GM23338 (cell line): ENCODE measurements around the gene RNF4.

Source experiments
- EZH2 ChIP-seq: fragments of 200-600 bp; sonication (generic); IDR thresholded peaks from one replicate; pipeline ENCODE4 v1.8.0; 2017; ENCODE audit warnings: antibody characterized with exemption, mild to moderate bottlenecking, low read depth; ENCODE audit not compliant: unreplicated experiment
- NANOG ChIP-seq: IDR thresholded peaks from 2 replicates; pipeline ENCODE4 v1.6.1; 2016; ENCODE audit warnings: antibody characterized with exemption, borderline replicate concordance
- TF ChIP-seq, protein P1 (sequence below), 2 experiments: fragments of 200-600 bp in 1 of 2; sonication (generic) in 1 of 2; conservative IDR thresholded peaks; 2 replicates each; pipeline versions ENCODE4 v1.5.1 to v1.6.1; 2016 to 2017; ENCODE audit warnings: antibody characterized with exemption in 2 of 2, low read depth in 2 of 2, mild to moderate bottlenecking in 2 of 2, moderate library complexity in 1 of 2

GRCh38 chr4:2438822-2439718 lies 29.8 kb upstream of the RNF4 start:
- TF ChIP-seq, protein P1, sequence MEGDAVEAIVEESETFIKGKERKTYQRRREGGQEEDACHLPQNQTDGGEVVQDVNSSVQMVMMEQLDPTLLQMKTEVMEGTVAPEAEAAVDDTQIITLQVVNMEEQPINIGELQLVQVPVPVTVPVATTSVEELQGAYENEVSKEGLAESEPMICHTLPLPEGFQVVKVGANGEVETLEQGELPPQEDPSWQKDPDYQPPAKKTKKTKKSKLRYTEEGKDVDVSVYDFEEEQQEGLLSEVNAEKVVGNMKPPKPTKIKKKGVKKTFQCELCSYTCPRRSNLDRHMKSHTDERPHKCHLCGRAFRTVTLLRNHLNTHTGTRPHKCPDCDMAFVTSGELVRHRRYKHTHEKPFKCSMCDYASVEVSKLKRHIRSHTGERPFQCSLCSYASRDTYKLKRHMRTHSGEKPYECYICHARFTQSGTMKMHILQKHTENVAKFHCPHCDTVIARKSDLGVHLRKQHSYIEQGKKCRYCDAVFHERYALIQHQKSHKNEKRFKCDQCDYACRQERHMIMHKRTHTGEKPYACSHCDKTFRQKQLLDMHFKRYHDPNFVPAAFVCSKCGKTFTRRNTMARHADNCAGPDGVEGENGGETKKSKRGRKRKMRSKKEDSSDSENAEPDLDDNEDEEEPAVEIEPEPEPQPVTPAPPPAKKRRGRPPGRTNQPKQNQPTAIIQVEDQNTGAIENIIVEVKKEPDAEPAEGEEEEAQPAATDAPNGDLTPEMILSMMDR (conservative IDR thresholded peaks at IDR 0.05; ENCODE audit: low read depth in 2 of 2): no peak
- TF ChIP-seq EZH2: no peak
- no peak for TF ChIP-seq NANOG
